Activated CD4-positive, alpha-beta T cell treated with anti-CD3 and anti-CD28 coated beads, Interleukin-10, Interleukin-2, amounts not matched to agents 100 ng/mL and 50 ng/mL, durations not matched to agents 16 hours and 8 hours (primary cell): ENCODE results near the gene MIEN1.
"Not testable (repeated sequence)": the region's sequence is repeated elsewhere in the genome, so short reads cannot be mapped to it uniquely, and the experiment has no call there.

Source experiments
- DNase-seq: peaks from one replicate; pipeline ENCODE4 v3.0.0-alpha.2; 2020

MIEN1 gene

DNA sequence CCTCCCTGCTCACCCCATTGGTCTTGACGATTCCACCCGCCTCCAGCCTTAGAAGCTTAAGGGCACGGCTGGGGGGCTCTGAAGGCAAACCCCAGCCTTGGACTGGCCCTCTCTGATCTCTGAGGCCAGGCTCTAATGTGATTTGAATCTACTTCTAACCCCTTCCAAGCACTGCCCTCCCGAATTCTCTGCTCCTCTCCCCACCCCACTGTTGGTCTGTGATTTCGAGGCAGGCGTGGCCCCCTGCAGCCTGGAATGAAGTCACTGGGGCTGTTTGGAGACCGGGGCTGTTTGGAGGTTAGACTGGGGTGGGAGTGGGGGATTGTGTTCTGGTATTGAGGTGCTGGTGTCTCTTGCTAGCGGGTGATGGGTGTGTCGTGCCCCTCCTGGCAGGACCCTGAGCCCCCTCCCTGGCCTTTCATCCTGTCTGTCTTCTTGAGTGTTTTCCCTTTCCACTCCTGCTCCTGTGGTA lies 9.6 kb upstream of the MIEN1 start:
- no peak for DNase-seq

DNA sequence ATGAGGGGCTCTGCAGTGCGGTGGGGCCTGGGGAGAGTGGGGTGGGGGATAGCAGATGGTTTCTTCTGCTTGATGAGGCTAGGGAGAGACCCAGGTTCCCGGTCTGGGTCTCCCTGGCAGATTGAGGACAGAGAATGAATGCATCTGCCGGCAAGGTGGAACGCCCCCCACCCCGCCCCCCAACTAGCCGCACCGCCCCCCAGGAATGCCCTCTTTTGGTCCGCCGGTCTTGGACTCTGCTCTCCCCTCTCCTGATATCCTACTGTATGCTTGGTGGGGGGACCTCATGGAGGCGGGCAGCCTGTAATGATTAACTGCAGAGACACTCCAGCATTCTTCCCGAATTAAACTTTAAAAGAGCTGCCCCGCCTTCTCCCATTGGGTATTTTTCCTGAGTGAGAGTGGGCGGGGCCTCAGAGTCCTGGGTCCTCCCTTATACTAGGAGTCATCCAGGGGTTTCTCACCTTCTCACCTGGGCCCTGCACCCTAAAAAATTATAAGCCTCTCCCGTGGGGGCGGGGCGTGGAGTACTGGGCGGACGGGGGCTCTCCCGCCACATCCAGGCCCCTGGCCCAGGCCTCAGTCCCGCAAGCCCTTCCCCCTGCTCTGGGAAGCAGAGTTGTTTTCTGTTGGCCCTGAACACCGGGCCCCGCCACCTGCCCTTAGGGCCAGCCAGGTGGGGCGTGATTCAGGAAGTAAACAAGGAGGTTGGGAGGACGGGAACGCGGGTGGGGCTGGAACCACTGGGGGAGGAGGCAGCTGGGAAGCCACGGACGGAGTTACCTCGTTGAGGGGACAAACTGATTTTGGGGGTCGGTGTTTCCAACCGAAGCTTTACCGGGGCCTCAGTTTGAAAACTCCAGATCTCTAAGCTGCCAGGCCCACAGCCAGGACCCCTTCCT lies 8.9 kb upstream of the MIEN1 start:
- no peak for DNase-seq

- peak; percentile 29 for DNase-seq
These were observed 8.2 kb upstream of the MIEN1 start for GRCh38 chr17:39738568-39738901.

DNA sequence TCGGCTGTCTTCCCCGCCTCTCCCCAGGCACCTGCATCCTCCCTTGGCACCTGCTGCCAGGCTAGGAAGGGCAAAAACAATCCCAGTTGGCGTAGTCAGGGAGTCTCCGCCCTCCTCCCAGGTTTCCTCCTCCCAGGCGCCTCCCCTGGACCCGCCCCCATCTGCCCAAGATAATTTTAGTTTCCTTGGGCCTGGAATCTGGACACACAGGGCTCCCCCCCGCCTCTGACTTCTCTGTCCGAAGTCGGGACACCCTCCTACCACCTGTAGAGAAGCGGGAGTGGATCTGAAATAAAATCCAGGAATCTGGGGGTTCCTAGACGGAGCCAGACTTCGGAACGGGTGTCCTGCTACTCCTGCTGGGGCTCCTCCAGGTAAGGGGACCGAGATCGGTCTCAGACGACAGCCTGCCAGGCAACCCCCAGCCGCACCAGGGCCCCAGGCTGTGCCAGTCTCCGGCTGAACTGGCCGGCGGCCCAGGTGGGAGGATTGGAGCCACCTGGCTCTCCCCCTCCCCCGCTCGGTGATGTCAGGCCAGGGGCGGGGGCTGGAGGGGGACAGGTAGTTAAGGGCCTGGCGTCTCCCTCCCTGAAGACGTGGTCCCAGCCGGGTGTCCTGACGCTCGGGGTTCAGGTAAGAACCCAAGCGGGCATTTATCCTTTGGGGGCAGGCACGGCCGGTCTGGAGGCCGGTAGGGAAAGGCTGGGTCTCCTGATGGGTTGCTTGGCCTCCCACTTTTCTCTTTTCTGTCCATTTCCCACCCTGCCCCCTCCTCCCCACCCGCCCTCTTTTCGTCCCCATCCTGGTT lies 7.6 kb upstream of the MIEN1 start, which contains the start of gene GRB7:
GRB7 (plus strand) TSS at position 179 of the 808 bp plus-strand sequence. CDS start 4,364 bp downstream, outside the sequence.
- DNase-seq, result no peak

GRCh38 chr17:39737206-39737759 lies 7.0 kb upstream of the MIEN1 start:
- no peak for DNase-seq

DNA sequence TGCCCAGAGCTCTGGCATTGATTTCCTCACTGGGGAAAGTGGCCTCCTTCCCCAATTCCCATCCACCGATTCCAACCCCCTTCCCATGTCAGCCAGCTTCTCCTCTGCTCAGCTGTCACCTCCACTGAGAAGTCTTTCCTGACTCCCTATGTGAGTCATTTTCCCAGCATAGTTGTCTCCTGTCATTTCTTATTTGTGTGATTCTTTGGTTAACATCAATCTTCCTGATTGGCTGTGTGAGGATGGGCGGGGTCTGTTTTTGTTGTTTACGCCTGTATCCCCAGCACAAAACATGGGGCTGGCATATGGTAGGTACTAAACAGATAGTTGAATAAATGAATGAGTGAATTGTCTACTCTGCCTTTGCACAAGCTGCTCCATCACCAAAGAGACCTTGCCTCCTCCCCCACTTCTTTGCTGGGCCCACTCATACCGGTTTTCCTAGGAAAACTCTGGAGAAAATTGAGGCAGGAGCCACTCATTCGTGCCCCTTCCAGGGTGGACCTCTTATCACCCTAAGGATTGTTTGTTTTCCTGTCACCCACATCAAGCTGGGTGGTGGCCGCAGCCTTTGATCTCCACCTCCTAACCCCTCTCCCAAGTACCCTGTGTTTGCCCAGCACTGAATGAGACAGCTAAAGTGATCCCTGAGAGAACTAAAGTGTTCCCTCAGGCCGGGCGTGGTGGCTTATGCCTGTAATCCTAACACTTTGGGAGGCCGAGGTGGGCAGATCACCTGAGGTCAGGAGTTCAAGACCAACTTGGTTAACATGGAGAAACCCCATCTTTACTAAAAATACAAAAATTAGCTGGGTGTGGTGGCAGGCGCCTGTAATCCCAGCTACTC lies 6.2 kb upstream of the MIEN1 start:
- DNase-seq, result no peak

DNA sequence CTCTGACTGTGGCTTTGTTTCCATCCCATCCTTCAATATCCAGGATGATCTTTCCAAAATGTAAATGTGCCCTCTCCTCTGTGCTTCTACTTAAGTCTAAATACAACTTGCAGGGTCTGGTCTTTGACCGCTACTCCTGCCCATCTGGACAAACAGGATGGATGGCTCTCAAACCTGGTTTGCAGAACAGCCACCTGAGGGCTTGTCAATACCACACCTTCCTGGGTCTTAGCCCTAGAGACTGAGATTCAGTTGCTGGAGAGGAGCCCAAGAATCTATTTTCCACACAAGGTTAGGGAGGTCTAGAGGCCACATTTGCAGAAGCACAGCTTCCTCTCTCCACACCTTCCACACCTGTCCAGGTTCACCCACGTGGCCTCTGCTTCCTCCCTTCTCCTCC lies 5.5 kb upstream of the MIEN1 start:
- no peak for DNase-seq

GRCh38 chr17:39732586-39732985 lies 2.3 kb upstream of the MIEN1 start:
- no peak for DNase-seq

DNA sequence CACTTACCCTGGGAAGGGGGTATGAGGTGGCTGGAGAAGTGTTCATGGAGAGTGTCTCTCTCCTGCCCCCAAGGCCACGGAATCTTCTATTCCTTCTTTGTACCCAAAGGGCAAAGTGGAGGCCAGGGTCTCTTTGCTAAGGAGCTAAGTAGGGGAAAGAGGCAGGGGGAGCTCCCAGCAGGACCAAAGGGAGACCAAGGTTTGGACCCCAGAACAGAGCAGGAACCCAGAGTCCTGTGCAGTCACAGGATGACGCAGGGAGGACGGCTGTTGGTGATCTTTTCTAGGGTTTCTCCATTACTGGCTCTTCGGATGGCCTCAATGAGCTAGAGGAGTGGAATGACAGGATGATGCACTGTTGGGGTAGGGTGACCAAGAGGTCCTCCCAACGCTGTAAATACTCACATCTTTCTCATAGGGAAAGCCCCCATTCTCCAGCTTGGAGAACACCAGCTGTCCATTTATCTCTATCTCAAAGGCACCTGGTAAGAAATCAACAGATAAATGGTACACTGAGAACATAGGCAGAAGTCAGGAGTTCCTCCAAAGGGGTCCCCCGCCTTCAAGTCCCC lies 966 bp downstream of the MIEN1 start:
- no peak for DNase-seq

GRCh38 chr17:39727556-39727955 lies 2.8 kb downstream of the MIEN1 start:
- DNase-seq, result no peak

DNA sequence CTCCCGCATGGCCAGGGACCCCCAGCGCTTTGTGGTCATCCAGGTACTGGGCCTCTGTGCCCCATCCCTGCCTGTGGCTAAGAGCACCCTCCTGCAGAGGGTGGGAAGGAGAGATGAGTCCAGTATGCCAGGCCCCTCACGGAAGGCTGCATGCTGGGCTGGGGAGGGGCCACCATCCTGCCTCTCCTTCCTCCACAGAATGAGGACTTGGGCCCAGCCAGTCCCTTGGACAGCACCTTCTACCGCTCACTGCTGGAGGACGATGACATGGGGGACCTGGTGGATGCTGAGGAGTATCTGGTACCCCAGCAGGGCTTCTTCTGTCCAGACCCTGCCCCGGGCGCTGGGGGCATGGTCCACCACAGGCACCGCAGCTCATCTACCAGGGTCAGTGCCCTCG lies 3.7 kb downstream of the MIEN1 start:
- no peak for DNase-seq

- not testable (repeated sequence) for DNase-seq
These were observed 4.4 kb downstream of the MIEN1 start for GRCh38 chr17:39725923-39726322.

DNA sequence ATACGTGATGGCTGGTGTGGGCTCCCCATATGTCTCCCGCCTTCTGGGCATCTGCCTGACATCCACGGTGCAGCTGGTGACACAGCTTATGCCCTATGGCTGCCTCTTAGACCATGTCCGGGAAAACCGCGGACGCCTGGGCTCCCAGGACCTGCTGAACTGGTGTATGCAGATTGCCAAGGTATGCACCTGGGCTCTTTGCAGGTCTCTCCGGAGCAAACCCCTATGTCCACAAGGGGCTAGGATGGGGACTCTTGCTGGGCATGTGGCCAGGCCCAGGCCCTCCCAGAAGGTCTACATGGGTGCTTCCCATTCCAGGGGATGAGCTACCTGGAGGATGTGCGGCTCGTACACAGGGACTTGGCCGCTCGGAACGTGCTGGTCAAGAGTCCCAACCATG lies 5.6 kb downstream of the MIEN1 start:
- no peak for DNase-seq

DNA sequence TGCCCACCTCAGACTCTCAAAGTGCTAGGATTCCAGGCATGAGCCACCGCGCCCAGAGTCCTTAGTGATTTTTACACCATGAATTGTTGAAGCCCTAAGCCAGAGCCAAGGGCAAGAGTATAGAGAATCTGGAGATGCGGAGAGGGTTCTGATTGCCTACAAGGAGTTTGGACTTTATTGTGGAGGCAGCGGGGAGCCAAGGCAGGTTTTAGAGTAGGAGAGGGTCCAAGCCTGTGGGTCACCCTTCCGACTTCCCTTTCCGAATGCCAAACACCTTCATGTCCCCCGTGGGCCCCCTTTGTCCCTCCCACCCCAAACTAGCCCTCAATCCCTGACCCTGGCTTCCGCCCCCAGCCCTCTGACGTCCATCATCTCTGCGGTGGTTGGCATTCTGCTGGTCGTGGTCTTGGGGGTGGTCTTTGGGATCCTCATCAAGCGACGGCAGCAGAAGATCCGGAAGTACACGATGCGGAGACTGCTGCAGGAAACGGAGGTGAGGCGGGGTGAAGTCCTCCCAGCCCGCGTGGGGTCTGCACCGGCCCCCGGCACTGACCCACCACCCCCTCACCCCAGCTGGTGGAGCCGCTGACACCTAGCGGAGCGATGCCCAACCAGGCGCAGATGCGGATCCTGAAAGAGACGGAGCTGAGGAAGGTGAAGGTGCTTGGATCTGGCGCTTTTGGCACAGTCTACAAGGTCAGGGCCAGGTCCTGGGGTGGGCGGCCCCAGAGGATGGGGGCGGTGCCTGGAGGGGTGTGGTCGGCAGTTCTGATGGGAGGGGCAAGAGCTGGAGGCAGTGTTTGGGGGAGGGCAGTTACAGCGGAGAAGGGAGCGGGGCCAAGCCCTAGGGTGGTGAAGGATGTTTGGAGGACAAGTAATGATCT lies 7.1 kb downstream of the MIEN1 start:
- DNase-seq, result peak; percentile 27

GRCh38 chr17:39722104-39722503 lies 8.2 kb downstream of the MIEN1 start:
- no peak for DNase-seq

GRCh38 chr17:39719563-39720355 lies 10.6 kb downstream of the MIEN1 start:
- DNase-seq, result no peak

- no peak for DNase-seq
These were observed 12.7 kb downstream of the MIEN1 start for GRCh38 chr17:39717660-39718059.

GRCh38 chr17:39716879-39717536 lies 13.3 kb downstream of the MIEN1 start:
- DNase-seq, result no peak

GRCh38 chr17:39716073-39716818 lies 14.1 kb downstream of the MIEN1 start:
- DNase-seq, result no peak
